GM23338 (cell line): ENCODE measurements around the gene ADGRG7.

Experiments
- CREB1 ChIP-seq: fragments of 250-450 bp; sonication (Bioruptor Pico); IDR thresholded peaks from 2 replicates; pipeline ENCODE4 v1.5.0; 2020; ENCODE audit warnings: low read depth, mild to moderate bottlenecking, moderate library complexity
- CTCF ChIP-seq, 2 experiments: fragments of 200-600 bp in 1 of 2; sonication (generic) in 1 of 2; conservative IDR thresholded peaks; 2 replicates each; pipeline versions ENCODE4 v1.5.1 to v1.6.1; 2016 to 2017; ENCODE audit warnings: antibody characterized with exemption in 2 of 2, low read depth in 2 of 2, mild to moderate bottlenecking in 2 of 2, moderate library complexity in 1 of 2
- ETS1 ChIP-seq: IDR thresholded peaks from 2 replicates; pipeline ENCODE4 v1.6.1; 2016; ENCODE audit warnings: antibody characterized with exemption
- EZH2 ChIP-seq: fragments of 200-600 bp; sonication (generic); IDR thresholded peaks from one replicate; pipeline ENCODE4 v1.8.0; 2017; ENCODE audit warnings: antibody characterized with exemption, mild to moderate bottlenecking, low read depth; ENCODE audit not compliant: unreplicated experiment
- EZH2phosphoT487 ChIP-seq: fragments of 200-600 bp; sonication (generic); IDR thresholded peaks from one replicate; pipeline ENCODE4 v1.8.1; 2018; ENCODE audit warnings: antibody characterized with exemption; ENCODE audit not compliant: unreplicated experiment
- JUNB ChIP-seq: IDR thresholded peaks from one replicate; pipeline ENCODE4 v1.6.1; 2016; ENCODE audit warnings: antibody characterized with exemption; ENCODE audit not compliant: unreplicated experiment
- NANOG ChIP-seq: IDR thresholded peaks from 2 replicates; pipeline ENCODE4 v1.6.1; 2016; ENCODE audit warnings: antibody characterized with exemption, borderline replicate concordance
- POLR2AphosphoS5 ChIP-seq: IDR thresholded peaks from 2 replicates; pipeline ENCODE4 v1.6.1; 2016; ENCODE audit warnings: antibody characterized with exemption, low read depth
- REST ChIP-seq: IDR thresholded peaks from one replicate; pipeline ENCODE4 v1.6.1; 2018; ENCODE audit warnings: antibody characterized with exemption; ENCODE audit not compliant: unreplicated experiment
- STAT1 ChIP-seq: IDR thresholded peaks from one replicate; pipeline ENCODE4 v1.6.1; 2016; ENCODE audit warnings: antibody characterized with exemption; ENCODE audit not compliant: unreplicated experiment
- ZNF114 ChIP-seq: fragments of 250-450 bp; sonication (Bioruptor Pico); IDR thresholded peaks from 2 replicates; pipeline ENCODE4 v1.5.0; 2020; ENCODE audit warnings: mild to moderate bottlenecking, moderate library complexity
- ZNF331 ChIP-seq: fragments of 250-450 bp; sonication (Bioruptor Pico); IDR thresholded peaks from 2 replicates; pipeline ENCODE4 v1.5.0; 2020; ENCODE audit warnings: low read depth, mild to moderate bottlenecking, moderate library complexity
- ZNF462 ChIP-seq: fragments of 250-450 bp; sonication (Bioruptor Pico); IDR thresholded peaks from 2 replicates; pipeline ENCODE4 v1.5.0; 2020; ENCODE audit warnings: mild to moderate bottlenecking, moderate library complexity

GRCh38 chr3:100696161-100696560 is 86.8 kb downstream of the ADGRG7 start:
- TF ChIP-seq POLR2AphosphoS5, result no peak
- no peak for TF ChIP-seq CTCF (conservative IDR thresholded peaks at IDR 0.05; ENCODE audit: low read depth in 2 of 2)
- TF ChIP-seq REST, result no peak
- TF ChIP-seq EZH2, result no peak
- TF ChIP-seq CREB1 (CRISPR knock-in tag), result no peak
- no peak for TF ChIP-seq ZNF462
- TF ChIP-seq STAT1, result no peak
- TF ChIP-seq EZH2phosphoT487, result no peak
- TF ChIP-seq JUNB, result no peak
- TF ChIP-seq NANOG, result no peak
- TF ChIP-seq ZNF331 (CRISPR knock-in tag), result no peak
- no peak for TF ChIP-seq ZNF114 (CRISPR knock-in tag)
- TF ChIP-seq ETS1, result no peak
